Smooth muscle cell of the brain vasculature (primary cell): ENCODE measurements around the gene GPR153.

Source experiments
- DNase-seq: peaks from one replicate; pipeline ENCODE4 v3.0.0-alpha.2; 2012; ENCODE audit warnings: low read depth, low spot score

The GPR153 gene

GRCh38 chr1:6269720-6270400 lies 9.0 kb upstream of the GPR153 start:
- no peak for DNase-seq

- no peak for DNase-seq
These were observed 8.4 kb upstream of the GPR153 start for GRCh38 chr1:6269296-6269695.

GRCh38 chr1:6268415-6268814 lies 7.5 kb upstream of the GPR153 start:
- no peak for DNase-seq

GRCh38 chr1:6267686-6268322 lies 6.9 kb upstream of the GPR153 start:
- no peak for DNase-seq

- DNase-seq, result no peak
These were observed 5.7 kb upstream of the GPR153 start for GRCh38 chr1:6266641-6267040.

GRCh38 chr1:6265151-6265550 lies 4.3 kb upstream of the GPR153 start:
- DNase-seq, result no peak

- DNase-seq, result no peak
These were observed 2.8 kb upstream of the GPR153 start for GRCh38 chr1:6263716-6264115.

GRCh38 chr1:6262555-6263420 lies 1.9 kb upstream of the GPR153 start:
- DNase-seq, result no peak

- no peak for DNase-seq
These were observed 707 bp upstream of the GPR153 start for GRCh38 chr1:6261615-6261995.

GRCh38 chr1:6260433-6260934 lies 414 bp downstream of the GPR153 start:
- no peak for DNase-seq

GRCh38 chr1:6259491-6260362 lies 1.2 kb downstream of the GPR153 start:
- no peak for DNase-seq

GRCh38 chr1:6258675-6259074 lies 2.2 kb downstream of the GPR153 start:
- DNase-seq, result no peak

- DNase-seq, result no peak
These were observed 3.3 kb downstream of the GPR153 start for GRCh38 chr1:6257541-6258069.

- DNase-seq, result no peak
These were observed 4.3 kb downstream of the GPR153 start for GRCh38 chr1:6256645-6257044.

- DNase-seq, result no peak
These were observed 6.2 kb downstream of the GPR153 start for GRCh38 chr1:6254691-6255090.

- no peak for DNase-seq
These were observed 7.5 kb downstream of the GPR153 start for GRCh38 chr1:6253380-6253779.

GRCh38 chr1:6252374-6252710 lies 8.6 kb downstream of the GPR153 start:
- no peak for DNase-seq

GRCh38 chr1:6251681-6252373 lies 9.1 kb downstream of the GPR153 start:
- DNase-seq, result no peak

GRCh38 chr1:6251233-6251632 lies 9.7 kb downstream of the GPR153 start:
- DNase-seq, result no peak

GRCh38 chr1:6249739-6250689 lies 10.9 kb downstream of the GPR153 start:
- no peak for DNase-seq
